CD4-positive, alpha-beta T cell treated with Interleukin-6 at 100 ng/mL for 8 hours (primary cell): ENCODE results near the gene OLFML1.

Experiments used
- DNase-seq: peaks from one replicate; pipeline ENCODE4 v3.0.0-alpha.2; 2020; ENCODE audit warnings: mixed read lengths, low spot score

Gene OLFML1

GRCh38 chr11:7485186-7486097 is at the start of gene OLFML1:
Gene OLFML1, plus strand, starts transcription at chr11:7485506. Its CDS starts 370 bp downstream, at chr11:7485876.
- no peak for DNase-seq

- DNase-seq = no peak
These were observed 49.2 kb upstream of the OLFML1 start for GRCh38 chr11:7436146-7436545.

- DNase-seq = peak; percentile 42
These were observed 48.6 kb upstream of the OLFML1 start for GRCh38 chr11:7436657-7437056.

- no peak for DNase-seq
These were observed 47.6 kb upstream of the OLFML1 start for GRCh38 chr11:7437696-7438095.

GRCh38 chr11:7439746-7440320 is 45.5 kb upstream of the OLFML1 start:
- DNase-seq = no peak

GRCh38 chr11:7442588-7443215 is 42.6 kb upstream of the OLFML1 start:
- DNase-seq = peak; percentile 60

DNA sequence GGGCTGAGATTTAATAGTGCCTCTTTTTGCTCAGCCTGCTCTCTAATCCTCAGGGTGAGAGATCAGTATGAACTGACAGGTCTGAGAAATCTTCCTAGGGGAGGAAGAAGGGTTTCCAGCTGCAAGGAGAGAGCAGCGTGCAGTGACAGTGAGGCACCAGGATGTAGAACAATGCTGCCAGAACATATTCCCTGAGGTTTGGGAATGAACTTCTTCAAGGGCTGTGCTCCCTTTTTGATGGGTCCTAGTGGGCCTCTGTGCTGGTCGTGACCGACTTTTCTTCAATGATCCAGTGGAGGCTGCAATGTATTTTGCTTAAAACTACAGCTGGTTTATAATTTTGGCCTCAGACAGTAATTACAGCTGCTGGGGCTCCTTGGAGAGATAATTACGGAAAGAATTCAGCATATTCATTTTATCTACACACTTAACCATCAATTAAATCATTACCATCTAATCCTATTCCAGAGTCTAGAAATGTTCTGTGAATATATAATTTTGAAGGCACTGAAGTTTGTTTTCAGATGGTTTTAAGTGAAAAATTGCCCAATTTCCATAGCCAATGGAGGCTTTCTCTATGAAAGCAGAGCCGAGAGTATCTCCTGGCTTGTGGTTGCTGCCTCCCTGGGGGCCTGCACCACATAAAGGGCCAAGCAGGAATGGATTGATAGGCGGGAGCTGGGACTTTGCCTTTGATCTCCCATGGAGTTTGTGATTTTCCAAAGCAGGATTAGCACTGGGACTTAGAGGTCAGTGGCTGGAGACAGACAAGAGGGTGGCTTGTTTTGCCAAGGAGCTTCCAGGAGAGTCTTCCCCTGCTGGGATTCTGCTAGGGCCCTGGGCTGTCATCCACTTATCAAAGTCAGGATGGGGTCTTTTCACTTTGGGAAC is 41.0 kb upstream of the OLFML1 start:
- DNase-seq = no peak

GRCh38 chr11:7445564-7445963 is 39.7 kb upstream of the OLFML1 start:
- DNase-seq = no peak

GRCh38 chr11:7448201-7448600 is 37.1 kb upstream of the OLFML1 start:
- DNase-seq = no peak

DNA sequence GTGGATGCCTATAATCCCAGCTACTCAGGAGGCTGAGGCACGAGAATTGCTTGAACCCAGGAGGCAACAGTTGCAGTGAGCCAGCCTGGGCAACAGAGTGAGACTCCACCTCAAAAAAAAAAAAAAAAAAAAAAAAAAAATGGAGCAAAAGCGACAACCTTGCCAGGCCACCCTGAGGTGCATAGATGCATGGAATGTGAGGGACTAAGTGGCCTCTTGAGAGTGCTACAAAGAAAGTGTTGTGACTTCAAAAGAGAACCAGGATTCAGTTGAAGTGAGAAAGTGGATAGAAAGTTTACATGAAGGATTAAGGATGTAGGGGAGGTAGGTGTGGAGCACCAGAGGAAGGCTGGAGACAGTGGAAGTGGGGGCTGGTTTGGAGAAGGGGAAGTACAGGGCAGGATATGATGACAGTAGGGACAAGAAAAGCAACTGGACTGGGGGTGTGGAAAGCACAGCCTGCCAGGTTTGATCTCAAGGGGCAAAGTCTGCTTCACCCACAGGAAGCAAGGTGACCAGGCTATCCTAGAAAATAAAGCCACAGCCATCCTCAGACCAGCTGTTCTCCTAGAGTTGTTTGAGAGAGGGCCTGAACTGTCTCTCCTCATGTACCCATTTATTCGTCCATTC is 36.0 kb upstream of the OLFML1 start:
- no peak for DNase-seq

- DNase-seq = no peak
These were observed 35.5 kb upstream of the OLFML1 start for GRCh38 chr11:7449841-7450214.

- no peak for DNase-seq
These were observed 34.5 kb upstream of the OLFML1 start for GRCh38 chr11:7450836-7451235.

DNA sequence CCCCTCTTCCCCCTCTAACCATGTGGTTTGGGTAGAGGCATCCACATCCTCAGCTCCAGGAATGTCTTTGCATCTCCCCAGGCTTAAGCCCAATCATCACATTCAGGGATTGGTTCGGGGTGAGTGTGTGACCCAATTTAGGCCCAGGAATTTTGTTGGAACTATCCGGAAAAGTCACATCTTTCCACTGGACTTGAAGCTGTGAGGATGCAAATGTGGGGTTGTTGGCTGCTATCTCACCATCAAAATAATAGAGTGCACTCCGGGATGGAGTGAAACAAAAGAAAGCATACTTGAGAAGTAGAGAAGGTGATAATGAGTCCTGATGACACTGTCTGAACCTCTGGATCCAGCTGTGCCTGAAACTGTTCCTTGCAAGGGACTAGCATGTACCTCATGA is 33.8 kb upstream of the OLFML1 start:
- no peak for DNase-seq

GRCh38 chr11:7451952-7452494 is 33.3 kb upstream of the OLFML1 start:
- DNase-seq = no peak

- no peak for DNase-seq
These were observed 30.5 kb upstream of the OLFML1 start for GRCh38 chr11:7454854-7455253.

- DNase-seq = no peak
These were observed 28.1 kb upstream of the OLFML1 start for GRCh38 chr11:7457211-7457610.

GRCh38 chr11:7462706-7463105 is 22.6 kb upstream of the OLFML1 start:
- no peak for DNase-seq

DNA sequence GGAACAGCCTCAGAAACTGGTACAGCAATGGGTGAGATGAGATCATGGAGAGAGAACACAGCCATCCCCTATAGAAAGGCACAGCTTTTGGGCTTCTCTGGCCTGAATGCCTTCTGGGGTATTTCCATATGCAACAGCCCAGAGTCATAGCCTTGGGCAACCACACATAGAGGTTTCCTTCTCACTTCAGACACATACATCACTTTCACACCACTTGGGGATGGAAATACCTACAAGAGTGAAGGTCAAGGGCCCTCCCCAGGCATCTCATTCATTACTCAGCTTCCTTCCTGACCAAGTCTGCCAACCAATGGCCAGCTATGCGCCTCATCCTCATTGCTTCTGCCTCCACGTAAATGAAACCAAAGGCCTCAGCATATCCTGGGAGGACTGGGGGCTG is 17.7 kb upstream of the OLFML1 start:
- no peak for DNase-seq

GRCh38 chr11:7469351-7469865 is 15.9 kb upstream of the OLFML1 start:
- DNase-seq = no peak

GRCh38 chr11:7471071-7471470 is 14.2 kb upstream of the OLFML1 start:
- DNase-seq = no peak

DNA sequence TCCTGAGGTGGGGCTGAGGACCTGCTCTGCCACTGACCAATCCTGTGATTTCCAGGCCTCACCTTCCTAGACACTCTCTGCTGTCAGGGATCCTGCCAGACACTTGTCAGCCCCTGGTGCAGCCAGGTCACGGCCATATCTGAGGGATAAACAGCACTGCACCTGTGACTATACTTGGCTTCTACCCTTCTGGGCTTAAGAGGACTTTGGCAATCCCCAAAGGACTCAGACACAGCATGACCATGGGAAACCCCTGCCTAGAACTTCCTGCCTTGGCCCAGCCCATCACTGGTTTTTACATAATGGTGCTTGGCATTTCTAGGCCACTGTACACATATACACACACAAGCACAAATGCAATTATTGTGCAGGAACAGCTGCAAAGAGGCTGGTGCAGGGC is 11.6 kb upstream of the OLFML1 start:
- no peak for DNase-seq
